ENCODE measurements around the gene GRM4.
"Not testable (repeated sequence)": the region's sequence is repeated elsewhere in the genome, so short reads cannot be mapped to it uniquely, and the experiment has no call there.

Gene GRM4

GRCh38 chr6:34017106-34017805 lies 128.6 kb downstream of the GRM4 start:
- no peak for DNase-seq

GRCh38 chr6:34016573-34016972 lies 129.3 kb downstream of the GRM4 start:
- not testable (repeated sequence) for DNase-seq

- no peak for DNase-seq
Observed at GRCh38 chr6:34015586-34015985, 130.3 kb downstream of the GRM4 start.

GRCh38 chr6:34011264-34011663 lies 134.6 kb downstream of the GRM4 start:
- no peak for DNase-seq

GRCh38 chr6:34005901-34006531 lies 139.9 kb downstream of the GRM4 start:
- no peak for DNase-seq

DNA sequence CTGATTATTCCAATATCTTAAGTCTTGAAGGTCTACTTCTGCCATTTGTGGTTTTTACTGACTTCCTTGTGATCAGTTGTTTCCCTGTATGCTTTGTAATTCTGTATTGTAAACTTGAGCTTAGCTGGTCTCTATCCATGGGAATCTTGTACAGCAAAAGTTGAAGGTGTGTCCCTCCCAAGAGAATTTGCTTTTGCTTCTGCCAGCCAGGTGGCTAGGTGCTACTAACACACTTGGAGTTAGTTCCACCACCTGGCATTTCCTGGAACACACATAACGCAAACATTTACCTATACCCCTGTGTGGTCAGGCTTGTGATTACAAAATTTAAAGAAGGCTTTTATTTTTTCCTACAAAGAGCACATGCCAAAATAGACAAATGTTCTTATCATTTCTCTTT lies 141.2 kb downstream of the GRM4 start:
- no peak for DNase-seq

- DNase-seq, result no peak
Observed at GRCh38 chr6:34003962-34004361, 141.9 kb downstream of the GRM4 start.

DNA sequence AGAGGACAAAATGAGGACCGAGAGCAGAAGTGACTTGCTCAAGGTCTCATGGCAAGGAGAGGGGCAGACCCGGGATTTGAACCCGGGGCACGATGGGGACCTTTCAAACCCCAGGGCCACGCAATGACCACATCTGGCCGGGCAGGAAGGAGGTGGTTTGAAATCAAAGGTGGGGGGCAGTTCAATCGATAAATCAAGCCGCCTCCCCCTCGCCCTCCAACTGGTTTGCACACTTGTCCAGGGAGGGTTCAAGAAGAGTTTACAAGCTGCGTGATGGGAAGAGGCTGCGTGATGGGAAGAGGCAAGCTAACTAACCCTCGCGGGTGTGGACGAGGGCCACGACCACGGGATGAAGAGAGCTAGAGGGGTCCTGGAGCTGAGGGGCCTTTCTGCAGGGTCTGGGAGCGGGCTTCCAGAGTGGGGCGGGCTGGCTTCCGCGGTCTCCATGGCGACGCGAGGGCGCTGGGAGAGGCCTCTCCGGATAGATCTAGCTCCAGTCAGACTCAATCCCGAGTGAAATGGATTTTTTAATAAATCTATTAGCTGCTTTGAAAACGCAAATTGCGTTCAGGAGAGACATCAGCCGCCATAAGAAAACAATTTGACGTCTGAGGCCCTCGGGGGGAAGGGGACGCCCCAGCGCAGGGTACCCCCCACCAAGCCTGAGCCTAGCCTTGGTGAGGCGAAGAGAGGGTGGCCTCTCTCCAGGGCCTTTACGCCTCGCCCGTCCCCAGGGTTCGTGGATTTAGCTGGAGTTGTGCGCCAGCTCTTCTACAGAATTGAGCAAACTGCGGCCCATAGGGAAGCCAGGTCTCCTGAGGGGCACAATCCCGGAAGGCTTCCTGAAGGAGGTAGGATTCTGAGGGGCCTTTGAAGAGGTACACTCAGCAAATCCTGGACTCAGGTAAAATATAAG lies 143.9 kb downstream of the GRM4 start:
- DNase-seq, result no peak

DNA sequence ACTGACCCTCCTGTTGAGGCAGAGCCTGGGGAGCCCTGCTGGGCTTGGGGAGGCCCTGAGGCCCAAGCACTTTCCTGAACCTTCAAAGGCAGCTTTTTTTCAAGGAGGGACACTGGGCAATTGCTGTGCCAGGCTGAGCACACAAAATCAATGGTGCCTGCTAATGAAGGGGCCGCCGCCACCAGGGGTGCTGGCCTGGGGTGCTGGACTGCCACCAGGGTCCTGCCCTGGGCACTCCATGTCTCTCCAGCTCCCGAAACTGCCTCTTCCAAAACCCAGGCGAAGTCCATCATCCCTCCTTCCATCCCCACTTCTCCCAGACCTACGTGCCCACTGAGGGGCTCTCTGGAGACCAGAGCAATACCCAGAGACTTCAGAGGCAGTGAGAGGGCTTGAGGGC lies 145.6 kb downstream of the GRM4 start:
- no peak for DNase-seq

DNA sequence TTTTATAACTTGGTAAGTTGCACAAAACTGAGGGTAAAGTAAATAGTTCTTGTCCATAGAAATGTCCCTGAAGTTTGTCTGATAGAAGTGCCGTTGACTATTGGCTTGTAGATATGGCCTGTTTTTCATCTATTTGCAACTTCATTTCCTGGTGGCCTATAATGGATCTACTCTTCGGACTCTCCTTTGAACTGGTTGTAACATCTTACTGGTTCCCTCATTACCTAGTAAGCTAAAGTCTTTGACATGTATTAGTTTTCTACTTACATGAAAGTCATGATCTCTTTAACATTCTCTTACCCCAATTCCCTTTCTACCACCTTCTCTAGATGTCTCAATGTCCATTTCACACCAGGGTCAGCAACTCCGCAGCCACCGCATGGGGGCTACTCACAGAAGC lies 146.3 kb downstream of the GRM4 start:
- DNase-seq, result no peak

DNA sequence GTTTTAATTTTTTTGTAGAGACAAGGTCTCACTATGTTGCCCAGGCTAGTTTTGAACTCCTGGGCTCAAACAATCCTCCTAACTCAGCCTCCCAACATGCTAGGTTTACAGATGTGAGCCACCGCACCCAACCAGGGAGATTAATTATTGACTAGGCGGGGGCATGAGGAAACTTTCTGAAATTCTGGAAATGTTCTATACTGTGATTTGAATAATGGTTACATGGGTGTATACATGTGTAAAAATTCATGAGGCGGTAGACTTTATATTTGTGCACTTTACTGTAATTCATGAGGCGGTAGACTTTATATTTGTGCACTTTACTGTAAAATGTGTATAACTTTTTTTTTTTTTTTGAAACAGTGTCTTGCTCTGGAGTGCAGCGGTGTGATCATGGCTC lies 147.2 kb downstream of the GRM4 start:
- no peak for DNase-seq

- DNase-seq, result no peak
Observed at GRCh38 chr6:33997265-33997664, 148.6 kb downstream of the GRM4 start.

DNA sequence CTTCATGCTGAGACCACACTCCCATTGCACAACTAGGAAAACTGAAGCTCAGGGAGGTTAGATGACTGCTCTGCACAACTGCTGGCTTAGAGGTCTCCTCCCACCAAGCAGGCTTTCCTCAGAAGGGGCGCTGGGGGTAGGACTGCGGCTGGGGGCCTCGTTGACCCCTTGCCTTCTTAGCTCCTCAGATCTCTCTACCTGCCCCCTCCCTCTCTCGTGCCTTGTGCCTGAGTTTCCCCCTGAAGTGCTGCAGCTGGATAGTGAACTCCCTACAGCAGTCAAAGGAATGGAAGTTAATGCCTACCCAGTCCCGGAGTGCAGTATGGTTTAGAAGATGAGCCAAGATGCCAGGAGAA lies 149.8 kb downstream of the GRM4 start:
- DNase-seq, result no peak

GRCh38 chr6:33995309-33996119 lies 150.4 kb downstream of the GRM4 start:
- DNase-seq, result no peak

DNA sequence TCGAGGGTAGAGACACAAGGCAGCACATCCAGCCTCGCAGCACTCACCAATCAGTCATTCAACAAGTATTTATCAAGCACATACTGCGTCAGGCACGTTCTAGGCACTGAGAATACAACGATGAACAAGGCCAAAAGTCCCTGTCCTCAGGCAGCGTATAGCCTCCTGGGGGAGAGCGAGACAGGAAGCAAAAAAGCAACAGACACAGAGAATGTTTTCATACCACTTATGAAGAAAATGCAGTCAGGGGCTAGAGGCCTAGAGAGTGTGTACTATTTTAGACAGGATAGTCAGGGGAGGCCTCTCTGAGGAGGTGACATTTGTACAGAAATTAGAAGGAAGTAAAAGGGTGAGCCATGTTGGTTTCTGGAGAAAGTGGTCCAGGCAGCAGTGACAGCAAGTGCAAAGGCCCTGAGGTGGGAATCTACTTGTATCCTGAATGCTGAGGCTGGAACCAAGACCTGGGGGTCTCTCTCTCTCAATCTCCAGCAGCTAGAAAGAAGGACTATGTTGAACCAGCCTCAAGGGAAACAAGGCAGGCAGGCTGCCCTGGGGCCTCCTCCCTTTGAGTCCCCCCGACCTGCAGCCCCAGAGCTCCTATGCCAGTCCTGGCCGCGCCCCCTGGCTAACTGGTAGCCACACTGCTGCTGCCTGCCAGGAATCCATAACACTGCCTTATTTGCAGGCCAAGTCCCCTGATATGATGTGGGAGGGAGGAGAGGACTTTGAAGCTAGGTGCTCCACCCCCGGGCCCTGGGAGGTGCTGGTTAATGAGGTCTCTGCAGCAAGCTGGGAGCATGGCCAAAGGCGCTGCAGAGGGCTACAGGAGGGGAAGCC lies 151.2 kb downstream of the GRM4 start:
- DNase-seq, result no peak

DNA sequence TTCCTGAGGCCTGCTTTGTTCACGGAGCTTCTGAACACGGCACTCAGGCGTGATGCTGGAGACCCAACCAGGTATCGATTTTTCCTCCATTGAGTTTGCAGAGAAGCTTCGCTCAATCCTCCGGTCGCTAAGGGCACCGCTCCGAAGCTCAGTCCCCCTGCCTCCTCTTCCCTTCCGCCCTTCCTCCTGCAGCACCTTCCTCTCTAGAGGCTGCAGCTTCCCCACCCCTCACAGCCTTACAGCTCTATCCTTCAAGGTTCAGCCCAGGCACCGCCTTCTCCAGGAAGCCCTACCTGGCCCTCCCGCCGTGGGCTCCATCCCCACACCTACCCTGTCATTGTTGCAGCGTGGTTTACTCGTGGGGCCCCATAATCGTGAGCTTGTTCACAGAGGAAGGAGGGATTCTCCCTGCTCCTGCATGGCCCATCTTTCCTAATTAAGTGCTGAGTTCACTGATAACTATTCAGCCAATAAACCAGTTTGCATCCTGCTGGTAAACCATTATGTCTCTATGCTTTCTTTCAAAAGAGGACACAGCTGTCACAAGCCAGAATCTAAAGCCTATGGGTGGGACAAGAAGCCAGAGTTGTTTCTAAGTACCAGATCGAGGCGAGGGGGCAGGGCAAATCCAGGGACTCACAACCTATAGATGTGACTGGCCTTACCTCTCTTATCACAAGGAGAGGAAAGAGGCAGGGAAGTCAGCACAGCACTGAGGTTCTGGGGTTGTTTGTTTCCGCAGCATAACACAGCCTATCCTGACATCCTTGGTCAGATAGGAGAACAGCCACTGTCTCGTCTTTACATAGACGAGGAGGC lies 152.0 kb downstream of the GRM4 start:
- DNase-seq, result no peak

DNA sequence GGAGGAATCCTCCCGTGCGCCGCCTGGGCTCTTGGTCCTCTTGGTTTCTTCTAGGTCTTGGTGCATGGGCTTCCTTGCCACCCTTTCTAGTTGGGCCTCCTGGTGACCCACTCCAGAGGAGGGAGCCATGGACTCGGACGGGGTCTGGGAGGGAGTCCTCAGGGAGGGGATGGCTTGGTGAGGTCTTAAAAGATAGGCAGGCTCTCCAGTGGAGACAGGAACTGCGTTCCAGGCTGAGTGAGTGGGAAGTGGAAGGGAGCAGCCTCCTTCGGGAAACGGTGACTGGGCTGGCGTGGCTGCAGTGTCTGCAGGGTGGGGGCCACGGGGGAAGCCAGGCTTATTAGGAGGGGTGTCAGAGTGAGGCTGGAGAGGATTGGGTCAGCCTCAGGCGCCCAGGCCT lies 152.8 kb downstream of the GRM4 start:
- DNase-seq, result no peak

DNA sequence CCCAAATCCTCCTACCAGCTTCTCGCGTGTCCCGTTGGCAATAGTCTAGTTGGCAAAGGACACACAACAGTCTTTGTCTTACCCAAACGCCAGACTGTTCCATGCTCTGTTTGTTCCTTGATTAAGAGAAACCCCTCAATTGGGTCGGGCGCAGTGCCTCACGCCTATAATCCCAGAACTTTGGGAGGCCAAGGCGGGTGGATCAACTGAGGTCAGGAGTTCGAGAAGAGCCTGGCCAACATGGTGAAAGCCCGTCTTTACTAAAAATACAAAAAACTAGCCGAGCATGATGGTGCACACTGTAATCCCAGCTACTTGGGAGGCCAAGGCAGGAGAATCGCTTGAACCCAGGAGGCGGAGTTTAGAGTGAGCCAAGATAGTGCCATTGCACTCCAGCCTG lies 153.7 kb downstream of the GRM4 start:
- DNase-seq, result no peak

DNA sequence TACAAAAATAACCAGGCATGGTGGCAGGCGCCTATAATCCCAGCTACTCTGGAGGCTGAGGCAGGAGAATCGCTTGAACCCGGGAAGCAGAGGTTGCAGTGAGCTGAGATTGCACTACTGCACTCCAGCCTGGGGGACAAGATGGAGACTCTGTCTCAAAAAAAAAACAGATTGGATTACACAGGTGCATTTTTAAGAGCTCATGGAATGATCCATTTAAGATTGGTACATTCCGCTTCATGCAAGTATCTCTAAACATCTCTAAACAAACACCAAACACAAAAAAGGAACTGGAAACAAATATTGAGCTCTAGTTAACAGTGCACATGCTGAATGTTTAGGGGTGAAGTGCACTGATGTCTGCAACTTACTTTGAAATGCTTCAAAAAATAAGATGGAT lies 154.3 kb downstream of the GRM4 start:
- no peak for DNase-seq

GRCh38 chr6:33990061-33990541 lies 155.8 kb downstream of the GRM4 start:
- no peak for DNase-seq
